Endothelial cell of umbilical vein (primary cell): ENCODE results near the gene NHSL2. TPM values are rescaled to one million over a fixed set of nuclear protein-coding genes. Genes with fewer than 3 reads are reported as not detected.
A peak's percentile ranks its signal among the peaks of the same experiment; 100 is the strongest.

Experiments
- BruUV-seq: library from RNA; stranded (reverse); fragments of 400-500 nt; replicated peaks from 2 replicates; lab custom pipeline; 2021; lab: Mats Ljungman, UMichigan
- CTCF ChIA-PET: fragments of 300-600, 350-600 bp; sonication (Branson Sonifier 250); formaldehyde crosslinking; loops from one replicate; lab custom pipeline; 2021; ENCODE audit warnings: antibody characterized with exemption, inconsistent platforms; lab: Charles Lee
- POLR2A ChIA-PET: fragments of 300-600, 350-600 bp; sonication (Branson Sonifier 250); formaldehyde crosslinking; loops from one replicate; lab custom pipeline; 2021; ENCODE audit warnings: antibody characterized with exemption, inconsistent platforms; lab: Charles Lee
- DNase-seq: peaks from one replicate; pipeline ENCODE4 v3.0.0-alpha.2; 2011; ENCODE audit warnings: low read depth, low spot score
- FAIRE-seq: peaks from 2 replicates; lab custom pipeline; 2011; peaks lifted over from hg19 to GRCh38; lab: Jason Lieb, UNC
- H2AFZ ChIP-seq: 2 replicates; pipeline ENCODE4 v1.6.0; 2012; ENCODE audit warnings: low read depth, low read length, control low read depth, inconsistent platforms
- H3K27ac ChIP-seq: 2 replicates; pipeline ENCODE4 v1.5.1; 2011; ENCODE audit warnings: low read depth, mild to moderate bottlenecking, control low read depth, low read length, moderate library complexity; ENCODE audit not compliant: insufficient read depth
- H3K27me3 ChIP-seq, 2 experiments: 2 replicates each; pipeline versions ENCODE4 v1.6.0 to v1.6.1; 2011; ENCODE audit warnings: low read length in 2 of 2, mixed read lengths in 1 of 2; ENCODE audit not compliant: control insufficient read depth in 2 of 2, insufficient read depth in 2 of 2
- H3K36me3 ChIP-seq, 2 experiments: 2 replicates in 1 of 2; 3 replicates in 1 of 2; pipeline ENCODE4 v1.5.1; 2011; ENCODE audit warnings: low read length in 2 of 2, mild to moderate bottlenecking in 1 of 2, moderate library complexity in 1 of 2; ENCODE audit not compliant: control insufficient read depth in 2 of 2, insufficient read depth in 2 of 2; ENCODE audit errors: extremely low read depth in 1 of 2
- H3K4me1 ChIP-seq: 3 replicates; pipeline ENCODE4 v1.5.1; 2011; ENCODE audit warnings: mild to moderate bottlenecking, low read length; ENCODE audit not compliant: control insufficient read depth, insufficient read depth; ENCODE audit errors: extremely low read depth
- H3K4me2 ChIP-seq: 2 replicates; pipeline ENCODE4 v1.6.1; 2011; ENCODE audit warnings: low read length, control low read depth, mixed read lengths; ENCODE audit not compliant: insufficient read depth
- H3K4me3 ChIP-seq, 3 experiments: fragments of 200-600 bp in 1 of 3; sonication (generic), shearing (Covaris generic) in 1 of 3; replicated peaks in 1 of 3; 2 replicates each; pipeline ENCODE4 v1.5.1; 2011 to 2016; ENCODE audit warnings: control low read depth in 3 of 3, low read length in 3 of 3, mild to moderate bottlenecking in 2 of 3, inconsistent platforms in 1 of 3, low read depth in 1 of 3, moderate library complexity in 1 of 3; ENCODE audit not compliant: insufficient read depth in 1 of 3
- H3K79me2 ChIP-seq: 2 replicates; pipeline ENCODE4 v1.6.0; 2012; ENCODE audit warnings: low read length, inconsistent platforms; ENCODE audit not compliant: control insufficient read depth, insufficient read depth
- H3K9ac ChIP-seq: replicated peaks from 2 replicates; pipeline ENCODE3; 2011; ENCODE audit warnings: low read length, control low read depth; ENCODE audit not compliant: insufficient read depth; ENCODE audit errors: extremely low read depth
- H3K9me1 ChIP-seq: replicated peaks from 3 replicates; pipeline ENCODE4 v1.6.0; 2011; ENCODE audit warnings: mild to moderate bottlenecking, low read length; ENCODE audit not compliant: control insufficient read depth, insufficient read depth; ENCODE audit errors: extremely low read depth
- H3K9me3 ChIP-seq: replicated peaks from 2 replicates; pipeline ENCODE4 v1.5.1; 2012; ENCODE audit warnings: low read length, inconsistent platforms; ENCODE audit not compliant: control insufficient read depth, insufficient read depth
- H4K20me1 ChIP-seq: replicated peaks from 2 replicates; pipeline ENCODE3; 2011; ENCODE audit warnings: mild to moderate bottlenecking, low read length; ENCODE audit not compliant: control insufficient read depth, insufficient read depth; ENCODE audit errors: extremely low read depth
- CTCF ChIP-seq, 2 donors: IDR thresholded peaks; 1 replicate in 1 of 2; 2 replicates in 1 of 2; pipeline ENCODE4 v1.5.1; 2011; ENCODE audit warnings: low read length in 2 of 2, mild to moderate bottlenecking in 2 of 2, moderate library complexity in 2 of 2, control low read depth in 1 of 2, inconsistent platforms in 1 of 2, low read depth in 1 of 2; ENCODE audit not compliant: insufficient read depth in 1 of 2; ENCODE audit errors: extremely low read depth in 1 of 2
- EZH2 ChIP-seq: IDR thresholded peaks from 2 replicates; pipeline ENCODE4 v1.6.1; 2012; ENCODE audit warnings: borderline replicate concordance, low read depth, mild to moderate bottlenecking, moderate library complexity, low read length, inconsistent platforms; ENCODE audit not compliant: severe bottlenecking
- FOS ChIP-seq: IDR thresholded peaks from 2 replicates; pipeline ENCODE4 v1.6.1; 2011; ENCODE audit warnings: mild to moderate bottlenecking, low read length, moderate library complexity, borderline replicate concordance; ENCODE audit not compliant: insufficient read depth
- JUN ChIP-seq: IDR thresholded peaks from 2 replicates; pipeline ENCODE4 v1.6.1; 2011; ENCODE audit warnings: borderline replicate concordance, low read depth; ENCODE audit not compliant: insufficient read length, insufficient read depth
- MAX ChIP-seq: IDR thresholded peaks from 2 replicates; pipeline ENCODE4 v1.6.1; 2011; ENCODE audit not compliant: insufficient read depth, insufficient read length
- MYC ChIP-seq: IDR thresholded peaks from one replicate; pipeline ENCODE4 v1.6.1; 2011; ENCODE audit warnings: mild to moderate bottlenecking, low read depth, low read length
- dilution Hi-C: fragments of 300-500 bp; cut with MboI; formaldehyde crosslinking; loops from one replicate; pipeline ENCODE4 v1.15.0; 2019; ENCODE audit warnings: low sequenced_read_pairs; ENCODE audit not compliant: extremely low pct_ligation_motif_present
- intact Hi-C: fragments of 100-400 bp; cut with micrococcal nuclease; formaldehyde crosslinking; loops from one replicate; pipeline ENCODE4 v1.10.0; 2022
- polyA plus RNA-seq, 4 experiments: library from polyadenylated mRNA; depleted of rRNA in 3 of 4; stranded (reverse) in 3 of 4; unstranded in 1 of 4; fragments of >200 nt; gene quantifications; 2 replicates each; pipeline versions ENCODE4 v1.2.1 to v1.2.3, GENCODE V29; 2011 to 2012; ENCODE audit warnings: missing spikeins in 1 of 4
- total RNA-seq: library from RNA; stranded (reverse); gene quantifications from 2 replicates; pipeline ENCODE4 v1.2.3, GENCODE V29; 2021

The NHSL2 gene
- total and polyA plus RNA-seq, 2 donors (not counting 3 experiments of a cell fraction or from before 2014, with no cell fraction given): 23.5 to 49.9 TPM

GRCh38 chrX:72143609-72143907, 232.9 kb downstream of the NHSL2 start:
- Histone ChIP-seq H3K36me3 (peaks cover 5 to 27% of the 10 kb centered on the region in 2 experiments), H3K9me3 (no peaks in the 10 kb centered on the region), H3K27ac (no peak overlapping the region), H2AFZ (no peak overlapping the region), H3K4me3 (no peak overlapping the region), H3K4me2 (no peak overlapping the region), H4K20me1 (no peaks in the 10 kb centered on the region), H3K27me3 (no peaks in the 10 kb centered on the region), H3K9ac (no peak overlapping the region), H3K4me1 (no peaks in the 10 kb centered on the region), H3K79me2 (no peaks in the 10 kb centered on the region), H3K9me1 (no peaks in the 10 kb centered on the region)
- FAIRE-seq (no peak), DNase-seq (no peak)
- no TSS peak for BruUV-seq
- CTCF ChIA-PET: no interaction called here
- POLR2A ChIA-PET: no interaction called here
- TF ChIP-seq JUN (no peak), FOS (no peak), CTCF (IDR thresholded peaks at IDR 0.05; ENCODE audit: extremely low read depth in 1 of 2, insufficient read depth in 1 of 2, low read depth in 1 of 2, low read length in 2 of 2) (no peak)
- dilution Hi-C loops (no loop called here), intact Hi-C loops (no loop called here)

GRCh38 chrX:72145181-72145580, 234.5 kb downstream of the NHSL2 start:
- Histone ChIP-seq H3K9me3 (no peaks in the 10 kb centered on the region), H3K9ac (no peak overlapping the region), H3K4me2 (no peak overlapping the region), H3K79me2 (no peaks in the 10 kb centered on the region), H4K20me1 (no peaks in the 10 kb centered on the region), H3K4me3 (no peak overlapping the region), H2AFZ (no peak overlapping the region), H3K27ac (no peak overlapping the region), H3K4me1 (peaks cover 5% of the 10 kb centered on the region), H3K9me1 (no peaks in the 10 kb centered on the region), H3K27me3 (no peaks in the 10 kb centered on the region), H3K36me3 (peaks cover 2 to 11% of the 10 kb centered on the region in 2 experiments)
- ChIA-PET POLR2A (no interaction called here), CTCF (no interaction called here)
- DNase-seq: no peak
- TF ChIP-seq MAX: no peak
- no peak for TF ChIP-seq FOS
- TF ChIP-seq MYC: no peak
- no peak for TF ChIP-seq CTCF (IDR thresholded peaks at IDR 0.05; ENCODE audit: extremely low read depth in 1 of 2, insufficient read depth in 1 of 2, low read depth in 1 of 2, low read length in 2 of 2)
- no peak for TF ChIP-seq EZH2
- dilution Hi-C loops (no loop called here), intact Hi-C loops (no loop called here)
- FAIRE-seq: peak; percentile 31
- no TSS peak for BruUV-seq
